WERI-Rb-1 (cell line): ENCODE data around the gene SHB.
A peak's percentile ranks its signal among the peaks of the same experiment; 100 is the strongest.

ENCODE experiments used
- DNase-seq: peaks from one replicate; pipeline ENCODE4 v3.0.0-alpha.2; 2020
- H3K27ac ChIP-seq: fragments of 250-450 bp; sonication (Bioruptor Pico); 2 replicates; pipeline ENCODE4 v1.5.1; 2020; ENCODE audit warnings: mild to moderate bottlenecking, moderate library complexity
- H3K27me3 ChIP-seq: fragments of 250-450 bp; sonication (Bioruptor Pico); 2 replicates; pipeline ENCODE4 v1.5.1; 2021; ENCODE audit warnings: mild to moderate bottlenecking, low read depth, moderate library complexity; ENCODE audit not compliant: insufficient read depth, severe bottlenecking
- H3K36me3 ChIP-seq: fragments of 250-450 bp; sonication (Bioruptor Pico); 2 replicates; pipeline ENCODE4 v1.5.1; 2020; ENCODE audit warnings: mild to moderate bottlenecking, moderate library complexity
- H3K4me3 ChIP-seq: 2 replicates; pipeline ENCODE4 v1.5.1; 2011; ENCODE audit warnings: low read depth, mild to moderate bottlenecking, control low read depth, low read length
- H3K9me3 ChIP-seq: fragments of 250-450 bp; sonication (Bioruptor Pico); 2 replicates; pipeline ENCODE4 v1.5.1; 2021; ENCODE audit warnings: mild to moderate bottlenecking, moderate library complexity; ENCODE audit not compliant: severe bottlenecking
- CTCF ChIP-seq: IDR thresholded peaks from 2 replicates; pipeline ENCODE4 v1.5.1; 2011; ENCODE audit warnings: low read depth, mild to moderate bottlenecking, control low read depth, inconsistent platforms, low read length

SHB gene

DNA sequence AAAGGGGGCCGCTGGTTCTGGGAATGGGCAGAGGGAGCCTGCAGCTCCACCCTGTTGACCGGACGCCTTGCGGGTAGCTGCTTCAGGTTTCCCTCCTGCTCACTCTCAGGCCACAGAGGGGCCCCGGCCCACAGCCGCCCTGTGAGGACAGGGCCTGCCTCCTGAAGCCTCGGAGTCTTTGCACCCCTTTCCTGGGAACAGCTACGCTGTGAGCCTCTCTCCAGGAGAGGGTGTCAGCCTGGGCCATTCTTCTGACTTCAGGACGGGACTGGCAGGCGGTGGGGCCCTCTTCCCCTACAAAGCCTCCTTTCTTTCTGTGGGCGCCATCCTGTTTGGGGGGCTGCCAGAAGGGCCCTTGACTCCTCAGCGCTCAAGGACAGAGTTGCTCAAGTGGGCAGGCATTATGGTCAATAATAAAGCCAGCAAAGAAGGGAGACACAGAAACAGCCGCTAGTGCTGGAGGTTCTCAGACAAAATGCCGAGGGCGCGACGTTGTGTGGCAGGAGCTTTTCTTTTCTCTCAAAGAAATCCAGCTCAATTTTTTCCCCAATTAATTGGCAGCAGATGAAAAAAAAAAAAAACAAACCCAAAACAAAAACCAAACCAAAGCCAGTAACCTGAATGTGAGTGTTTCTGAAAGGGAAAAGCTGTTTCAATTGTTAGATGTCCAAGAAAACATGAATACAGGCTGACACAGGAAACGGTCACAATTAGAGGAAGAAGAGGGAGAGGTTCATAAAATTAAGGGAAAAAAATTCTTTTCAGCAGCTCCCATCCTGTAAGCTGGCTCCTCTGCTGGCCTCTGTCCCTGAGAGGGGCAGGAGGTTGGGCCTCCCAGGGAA lies 152.3 kb downstream of the SHB start:
- Histone ChIP-seq H3K27ac (no peak overlapping the region), H3K4me3 (no peak overlapping the region), H3K36me3 (peaks cover 45% of the 10 kb centered on the region), H3K9me3 (no peaks in the 10 kb centered on the region), H3K27me3 (no peaks in the 10 kb centered on the region)
- no peak for DNase-seq
- TF ChIP-seq CTCF: no peak

DNA sequence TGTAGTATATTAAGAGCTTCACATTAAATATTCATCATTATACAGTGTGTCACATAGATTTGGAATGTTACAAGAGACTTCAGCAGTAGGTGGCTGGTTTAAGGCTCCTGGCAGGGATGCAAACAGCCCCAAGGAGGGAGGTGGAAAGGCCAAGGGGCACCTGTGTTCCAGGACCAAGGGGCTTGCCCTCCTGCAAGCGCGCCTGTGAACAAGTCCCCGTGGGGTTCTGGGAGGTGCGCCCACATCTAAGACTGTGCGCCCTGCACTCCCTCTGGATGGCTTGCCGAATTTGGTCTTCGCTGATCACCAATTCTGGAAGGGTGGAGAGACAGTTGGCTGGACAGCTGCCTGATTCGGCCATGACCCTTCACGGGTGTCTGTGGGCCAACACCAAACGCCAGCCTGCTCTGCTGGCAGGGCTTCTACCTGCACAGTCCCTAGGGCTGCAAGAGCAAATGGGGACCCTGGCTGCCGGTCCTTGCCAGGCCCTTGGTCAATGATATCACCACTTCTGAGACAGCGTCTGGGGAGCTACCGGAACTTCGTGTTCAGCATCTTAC lies 153.0 kb downstream of the SHB start:
- H3K9me3 ChIP-seq: no peaks in the 10 kb centered on the region
- H3K36me3 ChIP-seq: peaks cover 38% of the 10 kb centered on the region
- no peak overlapping the region for H3K27ac ChIP-seq
- H3K4me3 ChIP-seq: no peak overlapping the region
- H3K27me3 ChIP-seq: no peaks in the 10 kb centered on the region
- TF ChIP-seq CTCF: no peak
- no peak for DNase-seq

GRCh38 chr9:37914701-37915358 lies 154.2 kb downstream of the SHB start:
- Histone ChIP-seq H3K27ac (no peak overlapping the region), H3K36me3 (peaks cover 28% of the 10 kb centered on the region), H3K9me3 (no peaks in the 10 kb centered on the region), H3K4me3 (no peak overlapping the region), H3K27me3 (no peaks in the 10 kb centered on the region)
- no peak for DNase-seq
- no peak for TF ChIP-seq CTCF

DNA sequence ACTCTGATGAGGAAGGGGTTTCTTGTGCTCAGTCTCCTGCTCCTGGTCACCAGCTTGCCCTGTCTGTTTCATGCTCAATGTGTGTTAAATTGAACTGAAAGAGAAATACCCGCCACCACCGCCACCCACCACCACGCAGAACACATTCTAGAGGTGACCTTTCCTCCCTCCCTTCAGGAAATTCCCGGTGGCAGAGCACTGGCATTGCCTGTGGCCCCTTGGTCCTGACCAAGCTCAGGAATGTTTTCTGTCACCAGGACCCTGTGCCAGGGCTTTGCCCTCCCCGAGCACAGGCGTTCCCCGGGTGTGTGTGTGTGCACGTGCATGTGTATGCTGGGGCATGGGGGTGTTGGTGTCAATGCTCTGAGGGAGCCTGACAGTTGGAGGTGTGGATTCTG lies 154.9 kb downstream of the SHB start:
- no peak overlapping the region for H3K4me3 ChIP-seq
- H3K27me3 ChIP-seq: no peaks in the 10 kb centered on the region
- H3K27ac ChIP-seq: no peak overlapping the region
- no peaks in the 10 kb centered on the region for H3K9me3 ChIP-seq
- no peak for DNase-seq
- TF ChIP-seq CTCF: no peak
- peaks cover 24% of the 10 kb centered on the region for H3K36me3 ChIP-seq

DNA sequence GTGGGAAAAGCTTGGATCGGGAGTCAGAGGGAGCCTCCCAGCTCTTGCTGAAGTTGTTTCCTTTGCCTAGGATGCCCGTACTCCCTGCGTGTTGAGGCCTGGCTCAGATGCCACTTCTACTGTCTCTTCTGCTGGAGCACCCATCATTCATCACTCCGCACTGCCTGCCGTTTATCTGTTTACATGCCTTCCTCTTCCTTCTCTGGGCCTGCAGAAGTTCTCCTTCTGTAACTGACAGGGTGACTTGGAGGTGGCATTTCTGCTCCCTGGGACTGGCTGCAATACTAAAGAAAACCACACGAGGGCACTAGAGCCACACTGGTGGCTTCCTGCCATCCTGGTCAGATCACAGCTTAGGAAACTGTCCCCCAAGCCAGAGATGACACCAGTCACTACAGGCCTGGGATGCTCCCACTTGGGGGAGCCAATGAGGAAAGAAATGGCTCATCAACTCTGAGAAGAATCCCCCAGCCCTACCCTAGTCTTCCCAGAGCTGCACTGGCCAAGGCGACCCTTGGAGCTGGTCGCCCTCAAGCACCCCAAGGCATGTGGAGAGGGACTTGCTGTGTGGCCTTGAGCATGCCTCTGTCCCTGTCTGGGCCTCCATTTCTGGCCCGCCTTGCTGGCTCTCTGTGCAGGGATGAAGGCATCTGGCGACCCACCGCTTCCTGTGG lies 155.4 kb downstream of the SHB start:
- peak; percentile 88 for DNase-seq
- H3K9me3 ChIP-seq: no peaks in the 10 kb centered on the region
- H3K4me3 ChIP-seq: no peak overlapping the region
- peak; percentile 91 for TF ChIP-seq CTCF
- peaks cover 18% of the 10 kb centered on the region for H3K36me3 ChIP-seq
- H3K27me3 ChIP-seq: no peaks in the 10 kb centered on the region
- no peak overlapping the region for H3K27ac ChIP-seq
